Esophagus squamous epithelium (tissue), 5 donors: ENCODE data around the gene MYCBP. TPM values are rescaled to one million over a fixed set of nuclear protein-coding genes. Genes with fewer than 3 reads are reported as not detected.

ENCODE experiments used
- DNase-seq: peaks from one replicate; lab custom pipeline; 2025; lab: John Stamatoyannopoulos, UW
- H3K27ac ChIP-seq, 4 donors: fragments of 200-600 bp; sonication (generic); one replicate each; pipeline ENCODE4 v1.5.1; 2016 to 2019; ENCODE audit warnings: mild to moderate bottlenecking in 1 of 4
- H3K27me3 ChIP-seq, 4 donors: fragments of 200-600 bp; sonication (generic); 1 replicate in 3 of 4; 2 replicates in 1 of 4; pipeline versions ENCODE4 v1.5.1 to v1.6.0; 2017 to 2021; ENCODE audit warnings: antibody characterized with exemption in 1 of 4
- H3K36me3 ChIP-seq, 3 donors: fragments of 200-600 bp; sonication (generic); one replicate each; pipeline ENCODE4 v1.5.1; 2016 to 2019
- H3K4me1 ChIP-seq, 3 donors: fragments of 200-600 bp; sonication (generic); one replicate each; pipeline ENCODE4 v1.5.1; 2017 to 2019
- H3K4me3 ChIP-seq, 4 donors: fragments of 200-600 bp; sonication (generic); 1 replicate in 3 of 4; 2 replicates in 1 of 4; pipeline ENCODE4 v1.5.1; 2016 to 2019; ENCODE audit warnings: mild to moderate bottlenecking in 2 of 4, moderate library complexity in 1 of 4
- H3K9me3 ChIP-seq, 3 donors: fragments of 200-600 bp; sonication (generic); one replicate each; pipeline ENCODE4 v1.5.1; 2016 to 2019
- CTCF ChIP-seq, 6 experiments: fragments of 450-650 bp in 4 of 6; fragments of 200-600 bp in 2 of 6; sonication (generic) in 2 of 6; IDR thresholded peaks; one replicate each; pipeline ENCODE4 v1.5.1; 2016 to 2019; ENCODE audit warnings: antibody characterized with exemption in 6 of 6, mild to moderate bottlenecking in 4 of 6, moderate library complexity in 4 of 6
- POLR2A ChIP-seq, 4 donors: fragments of 450-650 bp; IDR thresholded peaks; one replicate each; pipeline ENCODE4 v1.6.1; 2017; ENCODE audit warnings: antibody characterized with exemption in 4 of 4, mild to moderate bottlenecking in 4 of 4, moderate library complexity in 3 of 4
- WGBS, 2 donors: methylation state at CpG; one replicate each; pipeline ENCODE4 v1.1.5; 2018; 5-methylcytosine and 5-hydroxymethylcytosine counted together
- intact Hi-C: fragments of 100-400 bp; cut with DNase I; formaldehyde crosslinking; loops from one replicate; pipeline ENCODE4 v1.15.0; 2022
- total RNA-seq, 4 donors: library from RNA; depleted of rRNA; stranded (reverse); fragments of >200 nt; gene quantifications; one replicate each; pipeline ENCODE4 v1.1.0, GENCODE V29; 2016
- donor health status: DM: yes; HTN: yes; CAD: no.

The MYCBP gene
- total RNA-seq, 4 donors from 2014 or later, result 22.7 to 42.0 (median 26.0) TPM

GRCh38 chr1:38888423-38889333 lies 15.5 kb upstream of the MYCBP start:
- 81 to 84% methylated on average over 7 to 8 of the region's 9 CpGs for WGBS, 2 donors
- no peak overlapping the region for H3K27ac ChIP-seq
- no peak for DNase-seq
- no peaks in the 10 kb centered on the region for H3K27me3 ChIP-seq
- H3K4me1 ChIP-seq, result no peaks in the 10 kb centered on the region
- H3K4me3 ChIP-seq, result no peak overlapping the region
- peaks cover 0 to 50% (median 0%) of the 10 kb centered on the region in 3 donors for H3K36me3 ChIP-seq
- TF ChIP-seq CTCF (IDR thresholded peaks at IDR 0.05), result no peak
- TF ChIP-seq POLR2A (IDR thresholded peaks at IDR 0.05), result no peak
- H3K9me3 ChIP-seq, result no peaks in the 10 kb centered on the region
- intact Hi-C loops, result no loop called here

- Histone ChIP-seq H3K36me3 (peaks cover 0 to 23% (median 0%) of the 10 kb centered on the region in 3 donors), H3K4me1 (no peaks in the 10 kb centered on the region), H3K9me3 (no peaks in the 10 kb centered on the region), H3K27me3 (no peaks in the 10 kb centered on the region), H3K27ac (no peak overlapping the region), H3K4me3 (no peak overlapping the region)
- no peak for TF ChIP-seq POLR2A (IDR thresholded peaks at IDR 0.05)
- no peak for TF ChIP-seq CTCF (IDR thresholded peaks at IDR 0.05)
- 97 to 98% methylated on average over 2 of the region's 2 CpGs for WGBS, 2 donors
- no peak for DNase-seq
- intact Hi-C loops, result no loop called here
Observed at GRCh38 chr1:38885092-38885491, 11.9 kb upstream of the MYCBP start.

- H3K4me3 ChIP-seq, result no peak within 1 kb of the TSS
- H3K9me3 ChIP-seq, result no peaks in the 10 kb centered on the region
- peaks cover 0 to 8% (median 0%) of the 10 kb centered on the region in 3 donors for H3K36me3 ChIP-seq
- H3K4me1 ChIP-seq, result no peaks in the 10 kb centered on the region
- intact Hi-C loops, result no loop called here
- TF ChIP-seq CTCF (IDR thresholded peaks at IDR 0.05) (no peak), POLR2A (IDR thresholded peaks at IDR 0.05) (no peak)
- H3K27me3 ChIP-seq, result no peaks in the 10 kb centered on the region
- H3K27ac ChIP-seq, result no peak within 1 kb of the TSS
- no peak for DNase-seq
Observed at GRCh38 chr1:38881487-38881886, 8.3 kb upstream of the MYCBP start, which contains the start of gene GJA9. TSS of gene GJA9 (minus strand) at chr1:38881587. CDS start at chr1:38876098, 5,489 bp downstream.

DNA sequence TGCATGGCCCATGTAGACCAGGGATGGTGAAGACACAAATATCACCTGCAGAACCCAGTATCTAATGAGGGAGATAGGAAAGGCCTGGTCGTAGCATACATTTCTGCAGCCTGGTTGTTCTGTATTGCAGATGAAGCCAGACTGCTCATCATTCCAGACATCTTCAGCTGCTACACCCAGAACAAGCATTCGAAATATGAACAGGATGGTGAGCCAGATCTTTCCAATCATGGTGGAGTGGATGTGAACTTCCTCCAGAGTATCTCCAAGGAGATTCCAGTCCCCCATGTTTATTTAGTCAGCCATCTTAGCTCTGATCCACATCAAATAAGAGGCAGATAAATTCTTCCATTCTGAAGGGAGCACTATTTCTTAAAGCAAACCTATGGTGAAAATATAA lies 2.7 kb upstream of the MYCBP start:
- no peaks in the 10 kb centered on the region for H3K27me3 ChIP-seq
- no peaks in the 10 kb centered on the region for H3K9me3 ChIP-seq
- WGBS, 2 donors, result 50 to 89% methylated on average over 1 to 2 of the region's 2 CpGs
- no peak for DNase-seq
- no peak overlapping the region for H3K27ac ChIP-seq
- TF ChIP-seq POLR2A (IDR thresholded peaks at IDR 0.05) (no peak), CTCF (IDR thresholded peaks at IDR 0.05) (no peak)
- no peaks in the 10 kb centered on the region for H3K36me3 ChIP-seq
- no peak overlapping the region for H3K4me3 ChIP-seq
- peaks cover 9 to 27% (median 11%) of the 10 kb centered on the region in 3 donors for H3K4me1 ChIP-seq
- intact Hi-C loops, result loop anchor here (10.0 kb wide), 1 partner anchor 219 kb away; no protein-coding TSS in a partner anchor

- intact Hi-C loops, result loop anchor here (10.0 kb wide), 1 partner anchor 222 kb away; no protein-coding TSS in a partner anchor
- peak overlapping the region; percentile 71 to 87 (median 80) for H3K27ac ChIP-seq
- H3K4me3 ChIP-seq, result peak overlapping the region; percentile 94 to 95 (median 94)
- no peaks in the 10 kb centered on the region for H3K36me3 ChIP-seq
- H3K4me1 ChIP-seq, result peaks cover 9 to 27% (median 11%) of the 10 kb centered on the region in 3 donors
- no peaks in the 10 kb centered on the region for H3K27me3 ChIP-seq
- DNase-seq, result no peak
- TF ChIP-seq POLR2A (IDR thresholded peaks at IDR 0.05) (no peak), CTCF (IDR thresholded peaks at IDR 0.05) (no peak)
- H3K9me3 ChIP-seq, result no peaks in the 10 kb centered on the region
- 3 to 6% methylated on average over 5 to 11 of the region's 25 CpGs for WGBS, 2 donors
Observed at GRCh38 chr1:38872401-38873026, 634 bp downstream of the MYCBP start.
